HG02943 (cell line): ENCODE measurements around the gene PRAME.
"Not testable (repeated sequence)": the region's sequence is repeated elsewhere in the genome, so short reads cannot be mapped to it uniquely, and the experiment has no call there.

Source experiments
- ATAC-seq: cut with Tn5 transposase; IDR thresholded peaks from one replicate; pipeline ENCODE4 v1.9.1; 2021; ENCODE audit warnings: mild to moderate bottlenecking, low read depth, moderate library complexity; ENCODE audit not compliant: unreplicated experiment

Gene PRAME

DNA sequence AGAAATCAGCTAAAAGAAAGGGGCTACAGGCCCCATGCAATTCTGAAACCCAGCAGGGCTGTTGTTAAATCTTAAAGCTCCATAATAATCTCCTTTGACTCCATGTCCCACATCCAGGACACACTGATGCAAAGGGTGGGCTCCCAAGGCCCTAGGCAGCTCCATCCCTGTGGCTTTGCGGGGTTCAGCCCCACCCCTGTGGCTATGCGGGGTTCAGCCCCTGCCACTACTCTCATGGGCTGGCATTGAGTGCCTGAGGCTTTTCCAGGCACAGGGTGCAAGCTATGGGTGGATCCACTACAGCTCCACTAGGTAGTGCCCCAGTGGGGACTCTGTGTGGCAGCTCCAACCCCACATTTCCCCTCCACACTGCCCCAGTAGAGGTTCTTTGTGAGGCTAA, 30.3 kb downstream of the PRAME start:
- ATAC-seq, result no peak

DNA sequence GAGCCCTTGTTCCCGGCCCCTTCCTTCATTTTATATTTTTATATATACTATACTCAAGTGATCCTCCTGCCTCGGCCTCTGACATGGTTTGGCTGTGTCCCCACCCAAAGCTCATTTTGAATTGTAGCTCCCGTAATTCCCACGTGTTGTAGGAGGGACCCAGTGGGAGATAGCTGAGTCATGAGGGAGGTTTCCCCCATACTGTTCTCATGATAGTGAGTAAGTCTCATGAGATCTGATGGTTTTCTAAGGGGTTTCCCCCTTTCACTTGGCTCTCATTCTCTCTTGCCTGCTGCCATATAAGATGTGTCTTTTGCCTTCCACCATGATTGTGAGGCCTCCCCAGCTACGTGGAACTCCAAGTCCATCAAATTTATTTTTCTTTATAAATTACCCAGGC, 31.8 kb downstream of the PRAME start:
- no peak for ATAC-seq

DNA sequence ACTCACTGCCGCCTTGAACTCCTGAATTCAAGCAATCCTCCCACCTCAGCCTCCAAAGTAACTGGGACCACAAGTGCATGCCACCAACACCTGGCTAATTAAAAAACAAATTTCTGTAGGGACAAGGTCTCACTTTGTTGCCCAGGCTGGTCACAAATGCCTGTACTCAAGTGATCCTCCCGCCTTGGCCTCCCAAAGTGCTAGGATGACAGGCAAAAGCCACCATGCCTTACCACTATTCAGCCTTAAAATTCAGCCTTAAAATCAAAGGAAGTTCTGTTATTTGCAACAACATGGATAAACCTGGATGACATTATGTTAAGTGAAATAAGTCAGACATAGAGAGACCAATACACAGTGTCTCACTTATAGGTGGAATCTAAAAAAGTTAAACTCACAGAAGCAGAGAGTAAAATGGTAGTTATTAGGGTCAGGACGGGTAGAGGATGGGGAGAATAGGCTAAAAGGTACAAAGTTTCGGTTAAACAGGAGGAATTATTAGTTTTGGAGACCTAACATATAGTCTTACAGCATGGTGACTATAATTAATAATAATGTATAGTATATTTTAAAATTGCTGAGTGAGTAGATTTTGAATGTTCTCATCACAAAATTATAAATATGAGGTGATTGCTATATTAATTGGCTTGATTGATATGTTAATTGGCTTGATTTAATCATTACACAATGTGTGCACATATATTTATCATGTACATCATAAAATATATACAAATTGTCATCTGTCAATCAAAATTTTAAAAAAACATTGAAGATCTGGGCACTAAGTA, 32.7 kb downstream of the PRAME start:
- ATAC-seq, result no peak

DNA sequence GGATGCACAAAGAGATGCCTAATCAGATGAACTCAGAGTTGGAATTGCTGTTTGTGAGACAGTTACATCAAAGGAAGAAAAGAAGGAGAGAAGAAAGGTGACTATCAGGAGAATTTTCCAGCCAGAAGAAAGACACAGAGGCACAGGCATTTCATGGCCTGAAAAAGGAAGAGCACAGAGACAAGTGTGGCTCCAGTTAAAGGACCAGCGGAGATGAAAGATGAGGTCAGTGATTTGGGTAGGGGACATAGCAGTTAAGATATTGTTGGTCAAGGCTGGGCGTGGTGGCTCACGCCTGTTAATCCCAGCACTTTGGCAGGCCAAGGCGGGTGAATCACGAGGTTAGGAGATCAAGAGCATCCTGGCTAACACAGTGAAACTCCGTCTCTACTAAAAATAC, 35.6 kb downstream of the PRAME start:
- no peak for ATAC-seq

DNA sequence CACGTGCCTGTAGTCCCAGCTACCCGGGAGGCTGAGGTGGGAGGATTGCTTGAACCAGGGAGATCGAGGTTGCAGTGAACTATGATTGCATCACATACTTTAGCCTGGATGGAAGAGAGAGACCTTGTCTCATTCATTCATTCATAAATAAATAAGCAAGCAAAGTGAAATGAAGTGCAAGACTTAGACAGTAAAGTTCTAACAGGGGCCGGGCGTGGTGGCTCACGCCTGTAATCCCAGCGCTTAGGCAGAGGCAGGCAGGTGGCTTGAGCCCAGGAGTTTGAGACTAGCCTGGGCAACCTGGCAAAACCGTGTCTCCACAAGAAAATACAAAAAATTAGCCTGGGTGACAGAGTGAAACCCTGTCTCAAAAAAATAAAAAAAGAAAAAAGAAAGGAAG, 37.4 kb downstream of the PRAME start:
- no peak for ATAC-seq

DNA sequence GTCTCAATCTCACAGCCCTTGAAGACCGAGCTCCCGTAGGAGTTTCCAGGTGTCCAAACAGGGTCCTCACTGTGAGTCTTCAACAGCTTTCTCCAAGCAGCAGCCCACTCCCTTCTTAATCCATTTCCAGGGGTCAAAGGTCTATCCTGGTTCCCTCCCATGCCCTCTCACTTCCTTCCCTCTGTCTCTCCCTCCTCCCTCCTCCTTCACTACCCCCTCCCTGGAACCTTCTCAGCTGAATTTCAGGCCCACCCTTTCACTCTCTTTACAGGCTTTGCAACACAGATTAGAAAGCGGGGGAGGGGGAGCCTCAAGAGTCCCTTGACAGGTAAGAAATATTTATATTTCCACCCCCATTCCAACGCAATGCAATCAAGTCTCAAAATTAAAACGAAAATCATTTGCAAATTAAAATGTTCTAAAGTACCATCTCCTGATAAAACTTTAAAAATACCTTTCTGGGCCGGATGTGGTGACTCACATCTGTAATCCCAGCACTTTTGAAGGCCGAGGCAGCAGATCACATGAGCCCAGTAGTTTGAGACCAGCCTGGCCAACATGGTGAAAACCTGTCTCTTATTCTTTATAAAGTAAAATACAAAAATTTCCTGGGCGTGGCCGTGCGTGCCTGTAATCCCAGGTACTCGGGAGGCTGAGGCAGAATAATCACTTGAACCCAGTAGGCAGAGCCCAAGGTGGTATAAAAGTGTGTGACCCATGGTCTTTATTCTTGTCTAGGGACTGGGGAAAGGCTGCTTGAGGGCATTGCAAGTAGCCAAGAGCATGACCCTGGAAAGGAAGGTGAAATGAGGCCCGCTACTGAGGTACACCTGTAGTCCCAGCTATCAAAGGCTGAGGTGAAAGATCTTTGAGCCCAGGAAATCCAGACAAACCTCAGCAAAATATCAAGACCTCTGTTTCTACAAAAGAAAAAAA, 38.1 kb downstream of the PRAME start:
- ATAC-seq, result no peak

DNA sequence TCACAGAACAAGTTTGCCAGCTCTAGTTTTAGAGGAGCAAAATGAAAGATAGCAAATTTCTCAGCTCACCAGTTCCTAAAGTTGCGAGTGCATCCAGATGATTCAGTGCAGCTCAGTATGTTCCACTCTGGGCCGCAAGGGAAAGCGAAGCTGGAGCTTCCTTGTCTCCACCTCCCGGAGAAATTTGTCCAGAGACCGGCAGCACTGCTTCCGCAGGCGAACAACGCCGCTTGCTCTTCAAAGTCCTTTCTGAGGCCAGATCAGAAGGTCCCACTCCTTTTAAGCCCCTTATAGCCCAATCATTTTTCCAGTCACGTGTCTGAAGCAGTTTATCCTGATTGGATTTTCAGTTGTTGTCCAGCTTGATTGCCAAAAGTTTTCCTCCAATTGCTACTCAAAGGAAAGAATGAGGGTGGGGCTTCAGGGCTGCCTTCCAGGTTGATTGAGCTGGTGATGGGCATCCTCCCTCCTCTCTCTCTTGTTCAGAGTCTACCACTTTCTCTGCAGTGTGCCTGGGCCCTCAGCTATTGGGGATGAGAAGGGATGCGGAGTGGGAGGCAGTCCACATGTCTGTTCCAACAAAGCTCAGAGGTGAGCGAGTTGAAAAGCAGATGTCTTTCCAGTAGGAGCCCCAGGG, 38.9 kb downstream of the PRAME start, which contains the start of gene ZNF280A:
Gene ZNF280A (minus strand): TSS at position 251 of the 637 bp plus-strand sequence. CDS start 4,640 bp downstream, outside the sequence.
- ATAC-seq, result no peak

DNA sequence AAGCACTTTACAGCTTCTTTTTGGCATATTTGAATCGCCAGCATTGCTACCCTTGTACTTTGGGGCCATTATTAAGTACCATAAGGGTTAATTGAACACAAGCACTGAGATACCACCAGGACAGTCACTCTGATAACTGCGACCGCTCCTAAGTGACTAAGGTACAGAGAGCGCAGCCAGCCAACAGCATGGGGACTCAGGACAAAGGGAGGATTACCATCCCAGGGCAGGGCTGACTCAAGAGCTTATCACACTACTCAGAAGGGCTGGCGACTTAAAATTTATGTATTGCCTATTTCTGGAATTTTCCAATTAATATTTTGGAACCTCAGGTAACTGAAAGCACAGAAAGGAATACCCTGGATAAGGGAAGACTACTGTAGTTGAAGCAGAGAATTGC, 39.5 kb downstream of the PRAME start:
- ATAC-seq, result no peak

DNA sequence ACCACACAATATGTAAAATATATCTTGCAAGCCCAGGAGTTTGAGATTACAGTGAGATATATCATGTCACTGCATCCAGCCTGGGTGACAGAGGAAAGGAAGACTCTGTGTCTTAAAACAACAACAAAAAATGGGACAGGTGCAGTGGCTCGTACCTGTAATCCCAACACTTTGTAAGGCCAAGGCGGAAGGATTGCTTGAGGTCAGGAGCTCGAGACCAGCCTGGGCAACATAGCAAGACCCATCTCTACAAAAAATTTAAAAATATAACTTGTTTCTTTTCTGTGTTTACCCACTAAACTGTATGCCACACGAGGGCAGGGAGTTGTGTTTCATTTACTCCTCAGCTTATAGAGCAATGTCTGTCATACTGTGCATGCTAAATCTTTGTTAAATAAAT, 42.1 kb downstream of the PRAME start:
- ATAC-seq, result no peak

DNA sequence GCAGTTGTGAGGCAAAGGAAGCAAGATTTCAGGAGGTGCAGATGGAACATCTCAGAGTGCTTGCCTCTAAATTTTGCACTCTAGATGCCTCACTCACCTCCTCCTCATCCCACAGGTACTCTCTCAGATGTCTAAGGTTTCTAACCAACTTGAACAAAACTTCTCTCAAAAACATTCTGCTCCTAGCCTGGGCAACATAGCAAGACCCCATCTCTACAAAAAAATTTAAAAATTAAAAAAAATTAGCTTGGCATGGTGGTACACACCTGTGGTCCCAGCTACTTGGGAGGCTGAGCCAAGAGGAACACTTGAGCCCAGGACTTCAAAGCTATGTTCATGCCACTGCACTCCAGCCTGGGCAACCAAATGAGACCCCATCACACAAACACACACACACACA, 43.2 kb downstream of the PRAME start:
- ATAC-seq, result no peak

DNA sequence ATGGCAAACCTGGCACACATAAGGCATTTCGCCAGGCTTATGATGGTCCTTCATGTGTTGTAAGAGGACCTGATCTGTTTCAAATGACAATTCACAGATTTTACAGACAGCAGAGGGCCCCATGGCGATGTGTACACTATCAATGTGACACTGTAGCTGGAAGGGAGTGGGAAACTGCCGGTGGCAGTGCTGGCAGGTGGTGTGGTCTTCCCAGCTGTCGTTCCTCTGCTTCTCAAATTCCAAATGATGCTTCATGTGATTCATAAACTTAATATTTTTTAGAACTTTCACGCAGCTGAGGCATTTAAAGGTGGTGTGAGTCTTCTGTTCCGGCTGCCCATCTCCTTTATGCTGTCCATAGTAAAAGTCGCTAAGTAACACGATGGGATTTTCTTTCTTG, 44.6 kb downstream of the PRAME start:
- not testable (repeated sequence) for ATAC-seq

DNA sequence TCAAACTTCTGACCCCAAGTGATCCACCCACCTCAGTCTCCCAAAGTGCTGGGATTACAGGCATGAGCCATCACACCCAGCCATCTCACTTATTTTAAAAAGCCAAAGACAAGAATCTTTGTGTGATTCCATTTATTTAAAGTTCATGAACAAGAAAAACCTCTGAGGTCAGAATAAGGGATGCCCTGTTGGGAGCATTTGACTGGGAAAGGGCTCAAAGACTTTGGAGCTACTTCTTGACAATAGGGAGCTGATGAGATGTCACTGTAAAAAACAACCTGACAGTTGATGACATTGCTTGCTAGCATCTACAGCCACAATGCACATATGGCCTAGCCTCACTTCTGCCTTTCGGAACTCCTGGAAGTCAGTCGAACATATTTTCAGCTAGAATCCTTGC, 45.4 kb downstream of the PRAME start:
- no peak for ATAC-seq

DNA sequence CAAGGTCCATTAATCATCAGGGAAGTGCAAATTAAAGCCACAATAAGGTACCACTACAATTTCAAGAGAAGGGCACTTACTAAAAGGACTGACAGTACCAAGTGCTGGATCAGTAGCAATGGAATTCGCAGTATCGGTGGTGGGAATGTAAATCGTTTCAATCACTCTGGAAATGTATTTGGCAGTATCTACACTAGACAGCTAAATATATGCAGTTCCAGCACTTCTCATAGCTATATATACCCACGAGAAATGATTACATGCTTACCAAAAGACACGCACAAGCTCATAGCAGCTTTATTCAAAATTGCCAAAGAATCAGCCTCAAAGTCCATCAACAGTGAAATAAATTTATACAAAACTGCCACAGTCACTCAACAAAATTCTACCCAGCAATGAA, 46.1 kb downstream of the PRAME start:
- no peak for ATAC-seq

DNA sequence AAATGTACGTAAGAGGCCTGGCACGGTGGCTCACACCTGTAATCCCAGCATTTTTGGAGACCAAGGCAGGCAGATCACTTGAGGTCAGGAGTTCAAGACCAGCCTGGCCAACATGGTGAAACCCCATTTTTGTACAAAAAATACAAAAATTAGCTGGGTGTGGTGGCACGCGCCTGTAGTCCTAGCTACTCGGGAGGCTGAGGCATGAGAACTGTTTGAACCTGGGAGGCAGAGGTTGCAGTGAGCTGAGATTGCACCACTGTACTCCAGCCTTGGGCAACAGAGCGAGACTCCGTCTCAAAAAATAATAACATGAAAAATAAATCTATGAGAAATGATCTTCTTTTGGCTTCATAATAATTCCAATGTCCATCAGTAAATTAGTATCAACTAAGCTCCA, 48.2 kb downstream of the PRAME start:
- not testable (repeated sequence) for ATAC-seq

DNA sequence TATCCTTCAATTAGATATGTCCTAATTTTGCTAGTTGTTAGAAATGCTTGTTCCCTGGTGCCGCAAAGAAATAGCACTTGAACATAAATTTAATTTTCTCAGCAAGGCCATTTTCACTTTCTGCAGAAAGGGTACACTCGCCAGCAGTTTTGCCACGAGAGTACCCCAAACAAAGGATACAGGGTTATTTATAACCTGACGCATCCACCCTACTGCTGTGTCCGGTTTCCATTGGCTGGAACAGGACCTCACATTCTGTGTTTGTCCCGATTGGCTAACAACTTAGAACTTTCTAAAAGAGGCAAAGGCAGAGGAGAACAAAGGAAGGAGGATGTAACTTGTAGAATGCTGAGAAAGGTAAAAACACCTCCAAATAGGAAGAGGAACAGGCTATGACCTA, 49.2 kb downstream of the PRAME start:
- not testable (repeated sequence) for ATAC-seq

DNA sequence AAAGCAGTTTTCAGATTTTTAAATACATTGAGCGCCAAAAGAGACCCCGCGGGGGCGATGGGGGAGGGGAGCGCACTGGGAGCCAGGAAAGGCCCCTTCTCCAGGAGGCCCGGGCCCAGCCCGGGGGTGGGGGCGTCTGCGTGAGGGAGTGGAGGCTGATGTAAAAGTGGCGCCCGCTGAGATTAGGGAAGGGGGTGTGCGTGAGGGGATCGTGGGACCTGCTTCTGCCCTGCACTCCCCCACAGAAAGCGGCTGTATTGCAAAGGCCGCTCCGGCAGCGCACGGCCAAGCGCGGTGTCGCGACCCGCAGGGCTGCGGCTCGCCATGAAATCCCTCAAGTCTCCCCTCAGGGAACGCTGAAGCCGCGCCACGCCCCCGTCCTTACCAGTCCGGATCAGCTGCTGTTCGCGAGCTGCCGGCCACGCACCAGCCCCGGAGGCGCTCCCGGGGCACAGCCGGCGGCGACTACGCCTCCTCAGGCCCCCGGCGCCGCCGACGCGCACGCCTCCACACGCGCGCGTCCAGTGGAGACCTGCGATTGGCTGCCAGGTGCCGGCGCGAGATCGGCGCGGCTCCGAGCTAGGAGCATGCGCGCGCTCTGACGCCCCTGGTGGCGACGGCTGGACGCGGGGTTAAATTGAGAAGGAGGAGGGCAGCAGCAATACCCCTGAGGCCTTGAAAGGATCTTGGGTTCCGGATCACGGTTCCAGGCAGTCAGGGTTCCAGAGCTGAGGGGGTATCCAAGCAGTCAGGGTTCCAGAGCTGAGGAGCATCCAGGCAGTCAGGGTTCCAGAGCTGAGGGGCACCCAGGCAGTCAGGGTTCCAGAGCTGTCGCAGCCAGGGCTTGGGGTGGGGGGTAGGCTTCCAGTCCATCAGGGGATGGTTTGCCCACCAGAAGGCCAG, 50.5 kb downstream of the PRAME start, which contains the start of gene ZNF280B:
Gene ZNF280B (minus strand): TSS at position 469 of the 903 bp plus-strand sequence. CDS start 19,344 bp downstream, outside the sequence.
- ATAC-seq, result peak; percentile 77

DNA sequence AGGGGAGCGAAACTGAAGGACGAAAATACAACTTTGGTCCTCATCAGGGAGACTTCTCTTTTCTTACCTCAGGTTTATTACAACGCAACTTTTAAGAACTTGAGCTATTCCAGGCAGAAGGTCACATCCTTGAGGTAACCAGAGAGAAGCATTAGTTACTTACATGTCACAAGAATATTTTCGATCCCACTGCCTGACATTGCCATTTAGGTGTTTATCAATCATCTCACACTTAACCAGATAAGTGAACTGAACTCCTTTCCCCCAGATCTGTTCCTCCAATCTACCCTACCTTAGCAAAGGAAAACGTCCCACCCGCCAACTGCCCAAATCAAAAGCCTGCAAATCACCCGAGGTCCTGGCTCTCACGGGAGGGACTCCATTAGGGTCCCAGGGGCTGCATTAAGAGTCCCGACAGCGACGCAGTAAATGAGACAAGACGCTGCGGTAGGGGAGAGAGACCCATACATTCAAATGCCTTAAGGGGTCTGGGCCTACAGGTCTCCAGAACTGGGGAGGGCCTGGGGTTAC, 51.3 kb downstream of the PRAME start:
- peak; percentile 19 for ATAC-seq

DNA sequence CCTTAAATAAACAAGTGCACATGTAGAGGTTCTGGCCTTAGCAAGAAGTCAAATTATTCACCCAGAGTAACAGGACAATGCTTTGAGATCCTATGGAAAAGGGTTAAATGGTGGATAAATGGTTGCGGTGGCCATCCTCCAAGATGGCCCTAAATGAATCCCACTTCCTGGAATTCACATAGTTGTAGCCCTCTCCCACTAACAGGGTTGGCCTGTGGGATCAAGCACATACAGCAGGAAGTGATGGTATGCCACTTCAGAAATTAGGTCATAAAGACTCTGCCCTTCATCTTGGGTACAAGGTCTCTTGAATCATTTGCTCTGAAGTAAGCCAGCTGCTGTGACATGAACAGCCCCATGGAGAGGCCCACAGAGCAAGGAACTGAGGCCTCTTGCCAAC, 52.3 kb downstream of the PRAME start:
- no peak for ATAC-seq

DNA sequence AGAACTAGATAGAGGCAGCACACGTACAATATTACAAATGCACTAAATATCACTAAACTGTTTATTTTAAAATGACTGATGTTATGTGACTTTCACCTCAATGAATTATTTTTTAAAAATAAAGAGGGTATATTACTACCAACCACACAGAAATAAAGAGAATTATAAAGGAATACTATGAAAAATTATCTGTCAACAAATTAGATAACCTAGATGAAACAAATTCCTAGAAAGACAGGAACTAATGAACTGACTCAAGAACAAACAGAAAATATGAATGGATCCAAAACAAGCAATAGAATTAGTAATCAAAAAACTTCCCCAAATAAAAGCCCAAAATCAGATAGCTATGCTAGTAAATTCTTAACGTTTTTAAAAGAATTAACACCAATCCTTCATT, 60.8 kb downstream of the PRAME start:
- ATAC-seq, result no peak
